Thymus (tissue), 14 donors: ENCODE results near the gene ZNF20. TPM values are rescaled to one million over a fixed set of nuclear protein-coding genes. Genes with fewer than 3 reads are reported as not detected.

Source experiments
- DNase-seq, 9 donors: peaks; one replicate each; pipeline ENCODE4 v3.0.0-alpha.2; 2013; ENCODE audit warnings: low spot score in 9 of 9, low read depth in 6 of 9, missing footprints in 1 of 9
- H3K27ac ChIP-seq, 2 donors: one replicate each; pipeline ENCODE4 v1.5.1; 2013; ENCODE audit warnings: control low read depth in 1 of 2, low read depth in 1 of 2, low read length in 1 of 2, mild to moderate bottlenecking in 1 of 2, moderate library complexity in 1 of 2
- H3K27me3 ChIP-seq, 2 donors: one replicate each; pipeline ENCODE4 v1.5.1; 2013; ENCODE audit warnings: low read length in 1 of 2; ENCODE audit not compliant: control insufficient read depth in 2 of 2, insufficient read depth in 1 of 2
- H3K36me3 ChIP-seq, 2 donors: one replicate each; pipeline ENCODE4 v1.5.1; 2013; ENCODE audit warnings: low read length in 1 of 2, mild to moderate bottlenecking in 1 of 2, moderate library complexity in 1 of 2; ENCODE audit not compliant: control insufficient read depth in 2 of 2, insufficient read depth in 2 of 2
- H3K4me1 ChIP-seq, 2 donors: one replicate each; pipeline ENCODE4 v1.5.1; 2013; ENCODE audit warnings: low read length in 2 of 2; ENCODE audit not compliant: control insufficient read depth in 2 of 2, insufficient read depth in 2 of 2
- H3K4me3 ChIP-seq, 2 donors: one replicate each; pipeline ENCODE4 v1.5.1; 2013; ENCODE audit warnings: low read length in 2 of 2, control low read depth in 1 of 2, mild to moderate bottlenecking in 1 of 2
- H3K9me3 ChIP-seq, 2 donors: one replicate each; pipeline ENCODE4 v1.5.1; 2013; ENCODE audit warnings: low read length in 1 of 2, mild to moderate bottlenecking in 1 of 2; ENCODE audit not compliant: control insufficient read depth in 2 of 2, insufficient read depth in 1 of 2
- WGBS: extraction: QIAGEN DNeasy Blood & Tissue Kit; methylation state at CpG from one replicate; pipeline ENCODE4 v1.1.7; 2013; 5-methylcytosine and 5-hydroxymethylcytosine counted together
- long read RNA-seq, 10 donors: transcript quantifications; one replicate each; lab custom pipeline, GENCODE V29; 2026
- polyA plus RNA-seq: library from polyadenylated mRNA; stranded (reverse); fragments of 200-250 nt; gene quantifications from one replicate; pipeline ENCODE4 v1.2.3, GENCODE V29; 2013
- total RNA-seq: library from RNA; stranded (reverse); fragments of 120-200 nt; gene quantifications from one replicate; pipeline ENCODE4 v1.2.4, GENCODE V29; 2013
- donor health status: healthy.

ZNF20 gene
- 7.7 TPM for total RNA-seq
- 3.7 TPM for polyA plus RNA-seq
- long read RNA-seq, donor 1, result 0 reads
- long read RNA-seq, donor 2, partial matches to known transcripts, result 0 of 1 reads
- long read RNA-seq, donor 2, other reads (novel, unspliced or antisense), result 0 of 1 reads
- long read RNA-seq, donor 3, result 0 reads
- long read RNA-seq, donor 4, result 0 reads
- long read RNA-seq, donor 5, partial matches to known transcripts, result 0 of 4 reads
- long read RNA-seq, donor 5, other reads (novel, unspliced or antisense), result 0 of 4 reads
- long read RNA-seq, donor 6, result 0 reads
- long read RNA-seq, donor 7, partial matches to known transcripts, result 0 of 4 reads
- long read RNA-seq, donor 7, other reads (novel, unspliced or antisense), result 0 of 4 reads
- long read RNA-seq, donor 8, partial matches to known transcripts, result 0 of 1 reads
- long read RNA-seq, donor 8, other reads (novel, unspliced or antisense), result 0 of 1 reads
- long read RNA-seq, donor 9, partial matches to known transcripts, result 0 of 1 reads
- long read RNA-seq, donor 9, other reads (novel, unspliced or antisense), result 0 of 1 reads
- long read RNA-seq, donor 10, partial matches to known transcripts, result 0 of 2 reads
- long read RNA-seq, donor 10, other reads (novel, unspliced or antisense), result 0 of 2 reads

GRCh38 chr19:12139885-12140544 lies at the start of gene ZNF20:
Gene ZNF20 (minus strand): TSS chr19:12140350. CDS start chr19:12140182, 168 bp downstream.
- no peaks in the 10 kb centered on the region for H3K27me3 ChIP-seq
- peak within 1 kb of the TSS; percentile 60 to 85 for H3K27ac ChIP-seq
- DNase-seq, result peak; percentile 74 to 95 (median 88)
- no peaks in the 10 kb centered on the region for H3K9me3 ChIP-seq
- WGBS, result under 1% methylated on average over 49 of the region's 49 CpGs
- H3K4me3 ChIP-seq, result peak within 1 kb of the TSS; percentile 96 to 99
- H3K36me3 ChIP-seq, result peaks cover 8 to 9% of the 10 kb centered on the region in 2 donors
- H3K4me1 ChIP-seq, result peaks cover 12 to 25% of the 10 kb centered on the region in 2 donors

GRCh38 chr19:12187625-12188024 lies 47.5 kb upstream of the ZNF20 start:
- DNase-seq, result no peak
- no peak overlapping the region for H3K4me3 ChIP-seq
- peaks cover 17 to 44% of the 10 kb centered on the region in 2 donors for H3K9me3 ChIP-seq
- peaks cover 38 to 57% of the 10 kb centered on the region in 2 donors for H3K36me3 ChIP-seq
- WGBS, result 99% methylated on average over 6 of the region's 6 CpGs
- no peak overlapping the region for H3K27ac ChIP-seq
- no peaks in the 10 kb centered on the region for H3K27me3 ChIP-seq
- H3K4me1 ChIP-seq, result no peaks in the 10 kb centered on the region

- H3K27me3 ChIP-seq, result no peaks in the 10 kb centered on the region
- H3K4me1 ChIP-seq, result no peaks in the 10 kb centered on the region
- no peak overlapping the region for H3K27ac ChIP-seq
- peaks cover 6 to 41% of the 10 kb centered on the region in 2 donors for H3K9me3 ChIP-seq
- over 99% methylated on average over 3 of the region's 3 CpGs for WGBS
- H3K4me3 ChIP-seq, result no peak overlapping the region
- no peak for DNase-seq
- peaks cover 15 to 20% of the 10 kb centered on the region in 2 donors for H3K36me3 ChIP-seq
These were observed 40.2 kb upstream of the ZNF20 start for GRCh38 chr19:12180377-12180776.

- H3K27ac ChIP-seq, result no peak overlapping the region
- H3K27me3 ChIP-seq, result no peaks in the 10 kb centered on the region
- peaks cover 0 to 6% of the 10 kb centered on the region in 2 donors for H3K36me3 ChIP-seq
- 90% methylated on average over 1 of the region's 1 CpG for WGBS
- H3K9me3 ChIP-seq, result no peaks in the 10 kb centered on the region
- no peak for DNase-seq
- no peak overlapping the region for H3K4me3 ChIP-seq
- H3K4me1 ChIP-seq, result peaks cover 5 to 13% of the 10 kb centered on the region in 2 donors
These were observed 26.5 kb upstream of the ZNF20 start for GRCh38 chr19:12166626-12167025.

- Histone ChIP-seq H3K27me3 (no peaks in the 10 kb centered on the region), H3K4me1 (peaks cover 5 to 13% of the 10 kb centered on the region in 2 donors), H3K9me3 (peaks cover 0 to 4% of the 10 kb centered on the region in 2 donors), H3K4me3 (peak overlapping the region; percentile 74 to 97), H3K27ac (peak overlapping the region in 1 of 2 donors; percentile 93), H3K36me3 (no peaks in the 10 kb centered on the region)
- 34% methylated on average over 2 of the region's 2 CpGs for whole genome bisulfite sequencing
- peak in 2 of 9 donors; percentile 10 to 13 for DNase-seq
These were observed 23.7 kb upstream of the ZNF20 start for GRCh38 chr19:12163826-12164225.

- WGBS, result under 1% methylated on average over 57 of the region's 57 CpGs
- Histone ChIP-seq H3K27ac (peak within 1 kb of the TSS; percentile 89 to 93), H3K9me3 (peaks cover 0 to 4% of the 10 kb centered on the region in 2 donors), H3K27me3 (no peaks in the 10 kb centered on the region), H3K4me3 (peak within 1 kb of the TSS; percentile 74 to 97), H3K4me1 (peaks cover 5 to 13% of the 10 kb centered on the region in 2 donors), H3K36me3 (no peaks in the 10 kb centered on the region)
- peak; percentile 87 to 98 (median 94) for DNase-seq
These were observed 23.0 kb upstream of the ZNF20 start, which contains the start of gene ZNF136 for GRCh38 chr19:12162882-12163806. Gene ZNF136 (plus strand): TSS chr19:12163096. CDS start chr19:12163204, 108 bp downstream.

GRCh38 chr19:12162513-12162881 lies 22.3 kb upstream of the ZNF20 start:
- Histone ChIP-seq H3K27me3 (no peaks in the 10 kb centered on the region), H3K27ac (peak overlapping the region in 1 of 2 donors; percentile 41), H3K4me3 (peak overlapping the region; percentile 74 to 97), H3K36me3 (no peaks in the 10 kb centered on the region), H3K9me3 (peaks cover 0 to 4% of the 10 kb centered on the region in 2 donors), H3K4me1 (peaks cover 5 to 13% of the 10 kb centered on the region in 2 donors)
- WGBS, result 18% methylated on average over 8 of the region's 8 CpGs
- no peak for DNase-seq

- H3K4me1 ChIP-seq, result peaks cover 9 to 20% of the 10 kb centered on the region in 2 donors
- peaks cover 0 to 13% of the 10 kb centered on the region in 2 donors for H3K27me3 ChIP-seq
- no peak for DNase-seq
- 97% methylated on average over 25 of the region's 25 CpGs for WGBS
- no peak overlapping the region for H3K27ac ChIP-seq
- H3K36me3 ChIP-seq, result no peaks in the 10 kb centered on the region
- peaks cover 0 to 4% of the 10 kb centered on the region in 2 donors for H3K9me3 ChIP-seq
- H3K4me3 ChIP-seq, result no peak overlapping the region
These were observed 19.7 kb upstream of the ZNF20 start for GRCh38 chr19:12159773-12160414.
